Pericardium fibroblast (primary cell): ENCODE data around the gene RPP40. TPM values are rescaled to one million over a fixed set of nuclear protein-coding genes. Genes with fewer than 3 reads are reported as not detected.

Source experiments
- total RNA-seq: library from RNA; depleted of rRNA; stranded (reverse); fragments of >200 nt; gene quantifications from 2 replicates; pipeline ENCODE4 v1.2.3, GENCODE V29; 2015

The RPP40 gene
- total RNA-seq, result 9.8 and 16.0 TPM in 2 replicates

GRCh38 chr6:5003604-5004372, at the start of gene RPP40:
Gene RPP40 (minus strand): TSS chr6:5004037. CDS start chr6:5004002, 35 bp downstream.

Other genes with a start within 250 kb of the RPP40 start
- gene CDYL, start 227.6 kb downstream of the RPP40 start, total RNA-seq, result 12.0 and 17.5 TPM in 2 replicates
- 4.0 TPM in 2 replicates for gene PPP1R3G, start 81.3 kb upstream of the RPP40 start, total RNA-seq